GM12878 (cell line): Measurements from ENCODE around the gene ANO2. TPM values are rescaled to one million over a fixed set of nuclear protein-coding genes. Genes with fewer than 3 reads are reported as not detected.

ENCODE experiments used
- EP300 ChIP-seq, 2 experiments: fragments of 150-350 bp in 1 of 2; IDR thresholded peaks; 2 replicates each; pipeline ENCODE4 v1.6.1; 2011 to 2012; ENCODE audit warnings: low read depth in 2 of 2, low read length in 2 of 2, borderline replicate concordance in 1 of 2, improper control_type of control experiment in 1 of 2, inconsistent platforms in 1 of 2; ENCODE audit not compliant: control insufficient read depth in 1 of 2
- RELA ChIP-seq: fragments of 450-650 bp; IDR thresholded peaks from 2 replicates; pipeline ENCODE4 v1.8.0; 2014; ENCODE audit warnings: borderline replicate concordance; ENCODE audit not compliant: partially characterized antibody
- polyA plus RNA-seq, 11 experiments: library from polyadenylated mRNA; depleted of rRNA in 4 of 11; unstranded in 6 of 11; stranded (reverse) in 5 of 11; fragments of >200 nt; fragmentation: Nextera tagmentation in 4 of 11; fragmentation: Illumina TruSeq in 1 of 11; extraction: Ambion mirVana in 4 of 11; extraction: Trizol in 1 of 11; gene quantifications; 1 replicate in 1 of 11; 2 replicates in 10 of 11; pipeline versions ENCODE4 v1.2.1 to v1.2.3, GENCODE V29; 2011 to 2016; ENCODE audit warnings: inconsistent platforms in 2 of 11, missing spikeins in 2 of 11, low read depth in 1 of 11
- total RNA-seq, 4 experiments: library from RNA; depleted of rRNA in 3 of 4; stranded (reverse); fragments of >200 nt in 3 of 4; fragmentation: Illumina TruSeq in 1 of 4; extraction: Trizol in 1 of 4; gene quantifications; 2 replicates each; pipeline versions ENCODE4 v1.2.1 to v1.2.3, GENCODE V29; 2013 to 2021
- TF ChIP-seq, protein P1 (sequence below): IDR thresholded peaks from 2 replicates; pipeline ENCODE4 v1.6.1; 2012; ENCODE audit warnings: improper control_type of control experiment, low read depth, low read length; ENCODE audit not compliant: insufficient replicate concordance
- TF ChIP-seq, protein P2 (sequence below): IDR thresholded peaks from 2 replicates; pipeline ENCODE4 v1.6.1; 2012; ENCODE audit warnings: low read length, inconsistent platforms

The ANO2 gene
- total and polyA plus RNA-seq, 10 of the 15 experiments (the other 5 are each of a cell fraction or from before 2014, with no cell fraction given): not detected

GRCh38 chr12:5808981-5809380 is 136.1 kb downstream of the ANO2 start (continued):
- no peak for TF ChIP-seq EP300 (IDR thresholded peaks at IDR 0.05; ENCODE audit: borderline replicate concordance in 1 of 2, control insufficient read depth in 1 of 2, low read depth in 2 of 2, low read length in 2 of 2)
- TF ChIP-seq, protein P1, sequence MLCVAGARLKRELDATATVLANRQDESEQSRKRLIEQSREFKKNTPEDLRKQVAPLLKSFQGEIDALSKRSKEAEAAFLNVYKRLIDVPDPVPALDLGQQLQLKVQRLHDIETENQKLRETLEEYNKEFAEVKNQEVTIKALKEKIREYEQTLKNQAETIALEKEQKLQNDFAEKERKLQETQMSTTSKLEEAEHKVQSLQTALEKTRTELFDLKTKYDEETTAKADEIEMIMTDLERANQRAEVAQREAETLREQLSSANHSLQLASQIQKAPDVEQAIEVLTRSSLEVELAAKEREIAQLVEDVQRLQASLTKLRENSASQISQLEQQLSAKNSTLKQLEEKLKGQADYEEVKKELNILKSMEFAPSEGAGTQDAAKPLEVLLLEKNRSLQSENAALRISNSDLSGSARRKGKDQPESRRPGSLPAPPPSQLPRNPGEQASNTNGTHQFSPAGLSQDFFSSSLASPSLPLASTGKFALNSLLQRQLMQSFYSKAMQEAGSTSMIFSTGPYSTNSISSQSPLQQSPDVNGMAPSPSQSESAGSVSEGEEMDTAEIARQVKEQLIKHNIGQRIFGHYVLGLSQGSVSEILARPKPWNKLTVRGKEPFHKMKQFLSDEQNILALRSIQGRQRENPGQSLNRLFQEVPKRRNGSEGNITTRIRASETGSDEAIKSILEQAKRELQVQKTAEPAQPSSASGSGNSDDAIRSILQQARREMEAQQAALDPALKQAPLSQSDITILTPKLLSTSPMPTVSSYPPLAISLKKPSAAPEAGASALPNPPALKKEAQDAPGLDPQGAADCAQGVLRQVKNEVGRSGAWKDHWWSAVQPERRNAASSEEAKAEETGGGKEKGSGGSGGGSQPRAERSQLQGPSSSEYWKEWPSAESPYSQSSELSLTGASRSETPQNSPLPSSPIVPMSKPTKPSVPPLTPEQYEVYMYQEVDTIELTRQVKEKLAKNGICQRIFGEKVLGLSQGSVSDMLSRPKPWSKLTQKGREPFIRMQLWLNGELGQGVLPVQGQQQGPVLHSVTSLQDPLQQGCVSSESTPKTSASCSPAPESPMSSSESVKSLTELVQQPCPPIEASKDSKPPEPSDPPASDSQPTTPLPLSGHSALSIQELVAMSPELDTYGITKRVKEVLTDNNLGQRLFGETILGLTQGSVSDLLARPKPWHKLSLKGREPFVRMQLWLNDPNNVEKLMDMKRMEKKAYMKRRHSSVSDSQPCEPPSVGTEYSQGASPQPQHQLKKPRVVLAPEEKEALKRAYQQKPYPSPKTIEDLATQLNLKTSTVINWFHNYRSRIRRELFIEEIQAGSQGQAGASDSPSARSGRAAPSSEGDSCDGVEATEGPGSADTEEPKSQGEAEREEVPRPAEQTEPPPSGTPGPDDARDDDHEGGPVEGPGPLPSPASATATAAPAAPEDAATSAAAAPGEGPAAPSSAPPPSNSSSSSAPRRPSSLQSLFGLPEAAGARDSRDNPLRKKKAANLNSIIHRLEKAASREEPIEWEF: no peak
- TF ChIP-seq, protein P2, sequence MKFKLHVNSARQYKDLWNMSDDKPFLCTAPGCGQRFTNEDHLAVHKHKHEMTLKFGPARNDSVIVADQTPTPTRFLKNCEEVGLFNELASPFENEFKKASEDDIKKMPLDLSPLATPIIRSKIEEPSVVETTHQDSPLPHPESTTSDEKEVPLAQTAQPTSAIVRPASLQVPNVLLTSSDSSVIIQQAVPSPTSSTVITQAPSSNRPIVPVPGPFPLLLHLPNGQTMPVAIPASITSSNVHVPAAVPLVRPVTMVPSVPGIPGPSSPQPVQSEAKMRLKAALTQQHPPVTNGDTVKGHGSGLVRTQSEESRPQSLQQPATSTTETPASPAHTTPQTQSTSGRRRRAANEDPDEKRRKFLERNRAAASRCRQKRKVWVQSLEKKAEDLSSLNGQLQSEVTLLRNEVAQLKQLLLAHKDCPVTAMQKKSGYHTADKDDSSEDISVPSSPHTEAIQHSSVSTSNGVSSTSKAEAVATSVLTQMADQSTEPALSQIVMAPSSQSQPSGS: no peak
- no peak for TF ChIP-seq RELA
